NCI-H69 (cell line): ENCODE measurements around the gene TMEM237.
A peak's percentile ranks its signal among the peaks of the same experiment; 100 is the strongest.

Source experiments
- DNase-seq: peaks from one replicate; lab custom pipeline; 2025; lab: John Stamatoyannopoulos, UW

Gene TMEM237

DNA sequence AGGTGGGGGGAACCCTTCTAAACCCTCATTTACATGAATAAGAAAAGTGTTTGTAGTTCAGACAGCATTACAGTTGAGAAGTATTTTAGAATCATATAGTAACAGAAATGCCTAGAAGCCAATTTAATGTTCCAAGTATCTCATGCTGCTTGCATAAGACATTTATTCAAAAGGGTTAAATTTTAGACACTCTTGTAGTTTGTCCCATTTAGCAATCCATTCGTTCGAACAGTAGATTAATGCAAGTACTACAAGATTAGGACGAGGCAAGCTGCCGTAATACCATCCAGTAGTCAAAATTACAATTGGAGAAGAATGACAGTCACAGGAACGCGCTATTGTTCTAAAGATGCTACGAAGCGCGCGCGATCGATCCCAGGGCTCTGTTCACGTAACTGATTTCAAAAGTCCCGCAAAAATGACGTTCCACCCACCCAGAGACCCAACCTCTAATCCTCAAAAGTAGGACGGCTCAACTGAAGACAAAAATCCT is 1.2 kb downstream of the TMEM237 start:
- peak; percentile 77 for DNase-seq

GRCh38 chr2:201639205-201639604 is 4.1 kb downstream of the TMEM237 start:
- no peak for DNase-seq

DNA sequence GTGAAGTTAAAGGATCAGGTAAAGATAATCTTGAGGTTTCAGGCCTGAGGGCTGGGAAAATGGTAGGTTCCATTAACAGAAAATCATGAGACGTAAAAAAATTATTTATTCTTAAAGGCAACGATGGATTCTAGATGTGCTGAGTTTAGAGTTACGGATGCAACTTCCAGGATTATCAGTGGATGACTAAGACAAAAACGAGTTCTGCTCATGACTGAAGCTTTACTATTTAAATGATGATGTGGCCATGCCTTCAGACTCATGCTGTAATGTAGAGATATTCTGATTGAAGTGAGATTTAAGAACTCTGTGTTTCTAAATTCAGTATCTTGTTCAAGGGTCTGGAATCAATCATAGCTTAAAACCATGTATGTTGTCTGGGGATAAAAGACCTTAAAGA is 5.0 kb downstream of the TMEM237 start:
- no peak for DNase-seq

DNA sequence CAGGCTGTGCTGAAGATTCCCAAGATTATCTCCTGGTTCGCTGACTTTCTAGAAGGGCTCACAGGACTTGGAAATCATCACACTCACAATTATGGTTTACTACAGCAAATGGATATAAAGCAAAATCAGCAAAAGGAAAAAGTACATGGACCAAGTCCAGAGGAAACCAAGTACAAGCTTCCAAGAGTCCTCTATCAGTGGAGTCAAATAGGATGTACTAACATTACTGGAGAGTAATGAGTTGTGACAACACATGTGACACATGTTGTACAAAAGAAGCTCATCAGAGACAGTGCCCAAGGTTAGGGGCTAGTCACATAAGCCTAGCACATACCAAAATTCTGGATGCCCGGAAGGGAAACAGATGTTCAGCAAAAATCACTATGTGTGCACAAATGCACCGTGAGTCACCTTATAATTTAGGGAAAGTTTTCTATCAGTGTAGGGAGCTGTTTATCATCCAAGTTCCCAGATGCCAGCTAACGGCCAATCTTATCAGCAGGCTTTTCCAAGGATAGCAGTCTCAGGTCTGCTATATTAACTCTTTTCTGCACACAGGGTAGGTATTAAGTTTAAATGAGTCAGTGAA is 9.5 kb downstream of the TMEM237 start:
- no peak for DNase-seq

- DNase-seq: no peak
Observed at GRCh38 chr2:201631041-201631440, 12.3 kb downstream of the TMEM237 start.

- no peak for DNase-seq
Observed at GRCh38 chr2:201630577-201630976, 12.7 kb downstream of the TMEM237 start.

DNA sequence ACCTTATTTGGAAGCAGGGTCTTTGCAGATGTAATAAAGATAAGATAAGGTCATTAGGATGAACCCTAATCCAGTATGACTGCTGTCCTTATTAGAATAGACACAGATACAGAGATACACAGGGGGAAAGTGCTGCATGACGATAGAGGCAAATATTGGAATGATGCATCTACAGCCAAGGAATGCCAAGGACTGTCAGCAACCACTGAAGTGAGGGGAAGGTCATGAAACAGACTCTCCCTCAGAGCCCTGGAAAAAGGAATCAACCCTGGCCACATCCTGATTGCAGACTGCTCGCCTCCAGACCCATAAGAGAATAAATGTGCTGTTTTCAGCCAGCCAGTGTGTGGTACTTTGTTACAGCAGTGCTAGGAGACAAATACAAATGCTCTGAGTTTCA is 14.8 kb downstream of the TMEM237 start:
- no peak for DNase-seq

DNA sequence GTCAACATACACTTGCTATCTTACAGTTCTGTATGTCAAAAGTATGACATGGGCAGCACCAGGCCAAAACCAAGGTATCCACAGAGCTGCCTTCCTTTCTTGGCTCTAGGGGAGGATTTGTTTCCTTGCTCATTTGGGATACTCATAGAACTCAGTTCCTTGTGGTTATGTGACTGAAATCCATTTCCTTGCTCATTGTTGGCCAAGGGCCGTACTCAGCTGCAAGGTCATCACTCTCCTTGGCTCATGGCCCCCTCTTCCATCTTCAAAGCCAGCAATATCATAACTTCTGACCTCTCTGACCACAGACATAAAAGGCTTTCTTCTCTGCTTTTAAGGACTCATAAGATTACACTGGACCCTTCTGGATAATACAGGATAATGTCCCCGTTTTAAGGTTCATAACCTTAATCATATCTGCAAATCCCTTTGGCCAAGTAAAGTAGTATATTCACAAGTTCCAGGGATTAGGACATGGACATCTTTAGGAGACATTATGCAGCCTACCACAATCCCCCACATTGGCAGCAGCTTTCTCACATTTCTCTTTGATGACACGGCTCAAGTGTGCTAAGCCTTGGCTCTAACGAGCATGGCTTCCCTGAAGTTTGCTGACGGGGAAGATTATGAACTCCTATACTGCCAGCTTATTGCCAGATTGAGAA is 20.9 kb downstream of the TMEM237 start:
- no peak for DNase-seq

- DNase-seq: no peak
Observed at GRCh38 chr2:201621293-201621999, 21.9 kb downstream of the TMEM237 start.

DNA sequence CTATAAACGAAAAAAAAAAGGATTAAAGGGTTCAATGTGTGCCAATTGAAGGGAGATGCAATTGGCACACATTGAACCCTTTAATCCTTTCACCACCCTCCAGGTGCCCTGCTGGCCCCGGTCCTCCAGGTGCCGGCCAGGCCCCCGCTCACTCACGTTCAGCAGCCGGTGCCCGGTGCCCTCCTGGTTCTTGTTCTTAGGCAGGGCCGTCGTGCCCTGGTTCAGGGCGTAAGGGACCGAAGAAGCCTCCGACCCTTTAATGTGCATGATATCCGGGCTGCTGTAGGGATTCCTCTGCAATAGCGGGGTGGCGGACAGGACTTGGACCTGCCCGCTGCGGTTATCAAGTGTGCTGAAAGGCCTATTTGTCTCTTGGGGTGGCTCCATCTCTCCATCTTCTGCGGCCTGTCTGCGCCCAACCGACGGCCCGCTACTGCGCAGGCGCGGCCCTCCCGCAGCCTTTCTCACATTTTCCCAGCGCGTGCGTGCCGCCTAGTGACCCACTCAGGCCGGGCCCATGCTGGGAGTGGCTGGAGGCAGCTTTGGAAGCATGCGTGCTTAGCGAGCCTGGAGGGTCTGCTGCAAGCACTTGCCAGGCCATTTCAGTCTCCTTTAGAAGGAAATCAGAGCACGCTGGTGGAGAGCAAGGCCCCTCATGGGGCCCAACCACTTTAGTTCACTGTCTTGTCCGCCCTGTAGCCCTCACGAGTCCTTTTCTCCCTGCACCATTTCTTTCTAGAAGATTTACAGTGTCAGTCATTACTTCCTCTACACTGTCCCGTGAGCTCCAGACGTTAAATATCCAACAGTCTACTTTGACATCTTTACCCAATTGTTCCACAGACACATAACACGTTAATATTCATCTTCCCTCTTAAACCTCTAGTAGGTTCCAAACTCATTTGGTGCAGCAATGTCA is 24.3 kb downstream of the TMEM237 start:
- peak; percentile 85 for DNase-seq

DNA sequence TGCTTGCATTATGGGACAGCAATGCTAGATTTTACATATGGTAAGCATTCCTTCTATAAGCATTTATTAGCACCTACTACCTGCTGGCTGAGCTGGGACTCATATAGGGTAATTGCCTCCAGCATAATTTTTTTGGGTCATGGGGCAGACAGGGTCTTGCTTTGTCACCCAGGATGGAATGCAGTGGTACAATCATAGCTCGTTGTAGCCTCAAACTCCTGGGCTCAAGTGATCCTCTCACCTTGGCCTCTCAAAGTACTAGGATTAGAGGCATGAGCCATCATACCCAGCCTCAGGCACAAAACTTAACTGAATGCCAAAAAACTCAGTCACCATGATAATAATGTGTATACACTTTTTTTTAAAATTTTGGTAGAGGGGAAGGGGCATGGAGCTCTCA is 35.3 kb downstream of the TMEM237 start:
- DNase-seq: no peak

DNA sequence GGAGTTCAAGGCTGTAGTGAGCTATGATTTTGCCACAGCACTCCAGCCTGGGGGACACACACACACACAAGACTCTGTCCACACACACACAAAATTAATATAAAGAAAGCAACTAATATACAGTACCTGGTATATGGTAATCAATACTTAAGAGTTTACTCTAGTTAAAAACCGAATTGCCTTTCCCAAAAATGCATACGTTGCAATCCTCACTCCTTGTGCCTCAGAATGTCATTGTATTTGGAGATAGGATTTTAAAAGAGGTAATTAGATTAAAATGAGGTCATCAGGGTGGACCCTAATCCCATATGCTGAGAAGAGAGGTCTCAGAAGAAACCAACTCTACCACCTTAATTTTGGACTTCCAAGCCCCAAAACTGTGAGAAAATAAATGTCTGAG is 35.7 kb downstream of the TMEM237 start:
- DNase-seq: no peak

DNA sequence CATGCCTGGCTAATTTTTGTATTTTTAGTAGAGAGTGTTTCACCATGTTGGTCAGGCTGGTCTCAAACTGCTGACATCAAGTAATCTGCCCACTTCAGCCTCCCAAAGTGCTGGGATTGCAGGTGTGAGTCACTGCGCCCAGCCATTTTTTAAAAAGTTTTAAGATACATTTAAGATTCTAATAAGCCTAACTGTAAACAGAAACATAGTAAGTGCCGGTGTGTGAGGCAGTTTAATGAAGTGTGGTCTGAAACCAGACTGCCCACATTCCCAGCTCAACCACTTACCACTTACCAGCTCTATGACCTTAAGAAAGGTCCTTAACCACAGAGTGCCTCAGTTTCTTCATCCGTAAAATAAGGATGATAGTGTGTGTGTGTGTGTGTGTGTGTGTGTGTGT is 42.4 kb downstream of the TMEM237 start:
- DNase-seq: no peak

GRCh38 chr2:201597397-201597796 is 45.9 kb downstream of the TMEM237 start:
- no peak for DNase-seq

DNA sequence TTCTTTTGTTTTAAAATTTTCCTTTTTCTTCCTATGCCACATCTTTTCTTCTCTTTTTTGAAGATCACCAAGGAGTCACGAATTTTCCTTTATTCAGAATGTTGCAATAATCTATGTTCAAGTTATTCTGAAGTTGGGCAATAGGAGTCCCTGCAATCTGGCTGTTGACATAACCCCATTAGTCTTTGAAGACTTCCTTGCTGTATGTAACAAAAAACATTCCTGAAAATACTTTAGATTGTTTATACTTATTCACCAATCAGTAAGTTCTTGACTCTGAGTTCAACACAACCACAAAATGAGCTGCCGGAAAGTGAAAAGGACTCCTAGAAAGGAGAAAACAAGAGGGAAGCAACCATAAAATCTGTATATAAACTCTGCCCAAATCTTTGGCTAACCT is 62.8 kb downstream of the TMEM237 start:
- no peak for DNase-seq

DNA sequence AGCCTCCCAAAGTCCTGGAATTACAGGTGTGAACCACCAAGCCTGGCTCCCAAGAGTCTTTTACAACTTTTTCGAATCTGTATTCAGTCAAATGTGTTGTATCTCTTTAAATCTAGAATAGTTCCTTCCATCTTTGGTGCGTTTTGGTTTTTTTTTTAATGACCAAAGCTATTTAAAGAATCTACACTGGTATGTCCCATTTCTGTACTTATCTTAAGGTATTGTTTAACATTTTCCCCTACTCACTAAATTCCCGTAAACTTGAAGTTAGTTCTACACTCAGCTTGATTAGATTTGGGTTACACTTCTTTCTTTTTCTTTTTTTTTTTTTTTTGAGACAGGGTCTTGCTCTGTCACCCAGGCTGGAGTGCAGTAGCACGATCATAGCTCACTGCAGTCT is 63.8 kb downstream of the TMEM237 start:
- DNase-seq: no peak

- no peak for DNase-seq
Observed at GRCh38 chr2:201575971-201576370, 67.3 kb downstream of the TMEM237 start.

DNA sequence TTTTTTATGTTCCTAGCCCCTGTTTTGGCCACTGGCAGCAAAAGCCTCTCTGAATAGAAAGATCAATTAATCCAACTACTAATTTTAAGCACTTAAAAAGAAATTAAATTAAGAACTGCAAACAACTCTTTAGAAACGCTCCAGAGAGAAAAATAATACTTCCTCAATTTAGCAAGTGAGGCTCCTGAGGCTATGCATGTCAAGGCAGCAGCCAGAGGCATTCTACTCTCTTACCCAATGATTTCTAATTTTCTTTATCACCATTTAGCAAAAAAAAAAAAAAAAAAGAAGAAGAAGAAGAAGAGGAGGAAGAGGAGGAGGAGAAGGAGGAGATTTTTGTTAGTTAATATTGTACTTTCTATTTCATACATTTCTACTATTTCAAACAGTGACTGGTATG is 68.5 kb downstream of the TMEM237 start:
- peak; percentile 13 for DNase-seq

DNA sequence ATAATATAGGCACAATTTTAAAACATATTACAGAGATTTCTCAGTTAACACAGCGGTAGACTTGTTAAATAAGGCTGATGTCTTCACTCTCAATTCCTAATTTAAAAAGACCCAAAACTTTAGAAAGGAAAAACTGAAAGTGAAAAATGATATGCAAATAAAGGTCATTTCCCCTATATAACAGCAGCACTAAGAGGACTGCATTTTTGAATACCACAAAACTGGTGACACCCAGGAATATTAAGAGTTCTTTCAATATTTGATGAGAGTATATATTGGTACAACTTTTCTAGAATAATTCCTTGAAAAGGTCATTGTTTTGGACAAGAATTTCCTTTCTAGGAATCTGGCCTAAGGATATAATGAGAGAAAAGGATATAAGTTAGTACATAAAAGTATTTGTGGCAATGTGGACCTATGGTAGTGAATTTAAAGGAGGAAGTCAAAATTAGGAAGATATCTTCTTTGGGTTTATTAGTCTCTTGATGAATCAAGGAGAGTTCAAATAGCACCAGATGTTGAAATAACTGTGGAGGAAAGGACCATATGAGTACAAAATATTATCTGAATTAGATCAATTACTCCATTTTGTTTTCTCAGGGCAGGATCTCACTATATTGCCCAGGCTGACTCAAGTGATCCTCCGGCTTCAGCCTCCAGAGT is 70.3 kb downstream of the TMEM237 start:
- DNase-seq: no peak
